HepG2 (cell line): ENCODE data around the gene CIITA. TPM values are rescaled to one million over a fixed set of nuclear protein-coding genes. Genes with fewer than 3 reads are reported as not detected.

ENCODE experiments used
- KDM5A ChIP-seq: fragments of 200-600 bp; sonication (generic); IDR thresholded peaks from 2 replicates; pipeline ENCODE4 v1.7.0; 2018; ENCODE audit warnings: antibody characterized with exemption, mild to moderate bottlenecking, low read length, borderline replicate concordance
- MAFG ChIP-seq: sonication (generic); formaldehyde crosslinking; IDR thresholded peaks from 2 replicates; pipeline ENCODE4 v1.5.1; 2020; ENCODE audit warnings: mild to moderate bottlenecking, missing genetic modification reagents
- MIXL1 ChIP-seq: IDR thresholded peaks from 2 replicates; pipeline ENCODE4 v1.6.1; 2016
- NCOA5 ChIP-seq: sonication (generic); formaldehyde crosslinking; IDR thresholded peaks from 2 replicates; pipeline ENCODE4 v1.4.0; 2020; ENCODE audit warnings: missing genetic modification reagents
- NFE2L1 ChIP-seq: sonication (generic); formaldehyde crosslinking; IDR thresholded peaks from 2 replicates; pipeline ENCODE4 v1.4.0; 2020; ENCODE audit warnings: missing genetic modification reagents, mild to moderate bottlenecking, borderline replicate concordance
- NFYC ChIP-seq: IDR thresholded peaks from 2 replicates; pipeline ENCODE4 v1.6.1; 2016; ENCODE audit warnings: missing genetic modification reagents, missing compliant biosample characterization
- ONECUT2 ChIP-seq: sonication (generic); formaldehyde crosslinking; IDR thresholded peaks from 2 replicates; pipeline ENCODE4 v1.4.0; 2020; ENCODE audit warnings: missing genetic modification reagents
- SP2 ChIP-seq: sonication (generic); formaldehyde crosslinking; IDR thresholded peaks from 2 replicates; pipeline ENCODE4 v1.5.1; 2020; ENCODE audit warnings: mild to moderate bottlenecking, missing genetic modification reagents
- SRSF9 ChIP-seq: fragments of 200-400 bp; formaldehyde crosslinking; IDR thresholded peaks from 2 replicates; pipeline ENCODE4 v1.6.1; 2018; ENCODE audit warnings: borderline replicate concordance, mild to moderate bottlenecking, low read depth, low read length; ENCODE audit not compliant: insufficient read depth, poor library complexity, severe bottlenecking
- ZSCAN21 ChIP-seq: sonication (generic); formaldehyde crosslinking; IDR thresholded peaks from 2 replicates; pipeline ENCODE4 v1.8.0; 2022; ENCODE audit warnings: mild to moderate bottlenecking, missing genetic modification reagents, moderate library complexity, borderline replicate concordance
- ZSCAN9 ChIP-seq: IDR thresholded peaks from 2 replicates; pipeline ENCODE4 v1.6.1; 2016; ENCODE audit warnings: borderline replicate concordance
- polyA plus RNA-seq, 8 experiments: library from polyadenylated mRNA; depleted of rRNA in 3 of 8; stranded (reverse) in 7 of 8; unstranded in 1 of 8; fragments of >200 nt; fragmentation: Illumina TruSeq in 4 of 8; extraction: Trizol in 4 of 8; gene quantifications; 2 replicates each; pipeline versions ENCODE4 v1.2.1 to v1.2.3, GENCODE V29; 2011 to 2016; ENCODE audit warnings: low read depth in 4 of 8, missing spikeins in 1 of 8, mixed read lengths in 1 of 8; ENCODE audit not compliant: insufficient read depth in 1 of 8
- total RNA-seq, 5 experiments: library from RNA; depleted of rRNA; stranded (reverse); fragments of >200 nt; fragmentation: Illumina TruSeq; extraction: Trizol; gene quantifications; 2 replicates each; pipeline ENCODE4 v1.2.3, GENCODE V29; 2016; ENCODE audit warnings: low read depth in 1 of 5
- TF ChIP-seq, protein P1 (sequence below): sonication (generic); formaldehyde crosslinking; IDR thresholded peaks from 2 replicates; pipeline ENCODE4 v1.9.0; 2021; ENCODE audit warnings: missing genetic modification reagents, mild to moderate bottlenecking, borderline replicate concordance
- TF ChIP-seq, protein P2 (sequence below): sonication (generic); formaldehyde crosslinking; IDR thresholded peaks from 2 replicates; pipeline ENCODE4 v1.8.1; 2023; ENCODE audit warnings: mild to moderate bottlenecking, missing genetic modification reagents
- TF ChIP-seq, protein P3 (sequence below): sonication (generic); formaldehyde crosslinking; IDR thresholded peaks from 2 replicates; pipeline ENCODE4 v1.9.0; 2021; ENCODE audit warnings: missing genetic modification reagents, borderline replicate concordance
- TF ChIP-seq, protein P4 (sequence below): sonication (generic); formaldehyde crosslinking; IDR thresholded peaks from 2 replicates; pipeline ENCODE4 v1.5.1; 2020; ENCODE audit warnings: mild to moderate bottlenecking, missing genetic modification reagents, moderate library complexity
- TF ChIP-seq, protein P5 (sequence below): IDR thresholded peaks from 2 replicates; pipeline ENCODE4 v1.6.1; 2012; ENCODE audit warnings: low read depth, low read length, improper control_type of control experiment
- TF ChIP-seq, protein P6 (sequence below): sonication (generic); formaldehyde crosslinking; IDR thresholded peaks from 2 replicates; pipeline ENCODE4 v1.4.0; 2020; ENCODE audit warnings: mild to moderate bottlenecking, missing genetic modification reagents

Gene CIITA
- total and polyA plus RNA-seq, 2 of the 13 experiments (the other 11 are each of a cell fraction or from before 2014, with no cell fraction given): 0.08 to 0.09 TPM

DNA sequence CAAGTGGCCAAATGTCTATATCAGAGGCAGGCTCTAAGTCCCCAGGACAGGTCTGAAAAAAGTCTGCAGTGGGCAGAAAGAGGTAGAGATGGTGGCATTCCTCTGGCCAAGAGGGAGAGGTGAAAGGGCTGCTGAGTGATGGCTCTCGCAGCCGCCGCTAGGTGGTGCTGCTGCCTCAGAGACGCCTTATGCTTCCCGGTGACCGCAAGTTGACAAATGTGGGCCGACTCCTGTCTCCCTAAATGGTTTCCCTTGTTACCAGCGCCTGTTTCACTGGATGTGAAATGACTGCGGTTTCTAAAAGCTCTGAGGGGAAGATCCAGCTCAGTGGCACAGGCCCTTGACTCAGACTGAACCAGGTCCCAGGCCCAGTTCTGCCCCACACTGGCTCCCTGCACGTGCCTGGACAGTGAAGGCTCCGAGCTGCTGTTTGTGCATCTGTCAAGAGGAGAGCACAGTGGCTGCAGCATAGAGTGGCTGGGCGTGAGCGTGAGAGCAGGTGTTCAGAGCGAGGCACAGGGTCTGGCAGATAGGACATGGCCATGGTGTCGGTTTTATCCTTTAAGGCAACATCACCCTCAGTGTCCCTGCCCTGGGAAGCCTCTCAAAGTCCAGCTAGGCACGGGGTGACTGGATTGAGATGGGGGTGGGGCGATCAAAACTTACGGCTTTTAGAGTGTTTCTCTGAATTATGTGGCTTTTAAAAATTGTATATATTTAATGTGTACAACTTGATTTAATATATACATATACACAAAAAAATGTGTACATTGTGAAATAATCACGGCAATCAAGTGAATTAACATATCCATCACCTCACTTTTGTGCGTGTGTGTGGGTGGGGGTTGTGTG is 87.3 kb downstream of the CIITA start (continued):
- peak; percentile 29; the same call in 1 of the 2 replicates for TF ChIP-seq NFE2L1
- no peak for TF ChIP-seq MAFG
- no peak for TF ChIP-seq SP2 (CRISPR knock-in tag)
- TF ChIP-seq KDM5A: no peak
- TF ChIP-seq ONECUT2 (CRISPR knock-in tag): no peak
- no peak for TF ChIP-seq ZSCAN21 (CRISPR knock-in tag)
- no peak for TF ChIP-seq NCOA5 (CRISPR knock-in tag)
- TF ChIP-seq, protein P1, sequence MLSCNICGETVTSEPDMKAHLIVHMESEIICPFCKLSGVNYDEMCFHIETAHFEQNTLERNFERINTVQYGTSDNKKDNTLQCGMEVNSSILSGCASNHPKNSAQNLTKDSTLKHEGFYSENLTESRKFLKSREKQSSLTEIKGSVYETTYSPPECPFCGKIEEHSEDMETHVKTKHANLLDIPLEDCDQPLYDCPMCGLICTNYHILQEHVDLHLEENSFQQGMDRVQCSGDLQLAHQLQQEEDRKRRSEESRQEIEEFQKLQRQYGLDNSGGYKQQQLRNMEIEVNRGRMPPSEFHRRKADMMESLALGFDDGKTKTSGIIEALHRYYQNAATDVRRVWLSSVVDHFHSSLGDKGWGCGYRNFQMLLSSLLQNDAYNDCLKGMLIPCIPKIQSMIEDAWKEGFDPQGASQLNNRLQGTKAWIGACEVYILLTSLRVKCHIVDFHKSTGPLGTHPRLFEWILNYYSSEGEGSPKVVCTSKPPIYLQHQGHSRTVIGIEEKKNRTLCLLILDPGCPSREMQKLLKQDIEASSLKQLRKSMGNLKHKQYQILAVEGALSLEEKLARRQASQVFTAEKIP (CRISPR knock-in tag): no peak
- TF ChIP-seq ZSCAN9: no peak; the same call in 1 of the 2 replicates
- TF ChIP-seq, protein P2, sequence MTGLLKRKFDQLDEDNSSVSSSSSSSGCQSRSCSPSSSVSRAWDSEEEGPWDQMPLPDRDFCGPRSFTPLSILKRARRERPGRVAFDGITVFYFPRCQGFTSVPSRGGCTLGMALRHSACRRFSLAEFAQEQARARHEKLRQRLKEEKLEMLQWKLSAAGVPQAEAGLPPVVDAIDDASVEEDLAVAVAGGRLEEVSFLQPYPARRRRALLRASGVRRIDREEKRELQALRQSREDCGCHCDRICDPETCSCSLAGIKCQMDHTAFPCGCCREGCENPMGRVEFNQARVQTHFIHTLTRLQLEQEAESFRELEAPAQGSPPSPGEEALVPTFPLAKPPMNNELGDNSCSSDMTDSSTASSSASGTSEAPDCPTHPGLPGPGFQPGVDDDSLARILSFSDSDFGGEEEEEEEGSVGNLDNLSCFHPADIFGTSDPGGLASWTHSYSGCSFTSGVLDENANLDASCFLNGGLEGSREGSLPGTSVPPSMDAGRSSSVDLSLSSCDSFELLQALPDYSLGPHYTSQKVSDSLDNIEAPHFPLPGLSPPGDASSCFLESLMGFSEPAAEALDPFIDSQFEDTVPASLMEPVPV (CRISPR knock-in tag): no peak; the same call in 1 of the 2 replicates
- TF ChIP-seq, protein P3, sequence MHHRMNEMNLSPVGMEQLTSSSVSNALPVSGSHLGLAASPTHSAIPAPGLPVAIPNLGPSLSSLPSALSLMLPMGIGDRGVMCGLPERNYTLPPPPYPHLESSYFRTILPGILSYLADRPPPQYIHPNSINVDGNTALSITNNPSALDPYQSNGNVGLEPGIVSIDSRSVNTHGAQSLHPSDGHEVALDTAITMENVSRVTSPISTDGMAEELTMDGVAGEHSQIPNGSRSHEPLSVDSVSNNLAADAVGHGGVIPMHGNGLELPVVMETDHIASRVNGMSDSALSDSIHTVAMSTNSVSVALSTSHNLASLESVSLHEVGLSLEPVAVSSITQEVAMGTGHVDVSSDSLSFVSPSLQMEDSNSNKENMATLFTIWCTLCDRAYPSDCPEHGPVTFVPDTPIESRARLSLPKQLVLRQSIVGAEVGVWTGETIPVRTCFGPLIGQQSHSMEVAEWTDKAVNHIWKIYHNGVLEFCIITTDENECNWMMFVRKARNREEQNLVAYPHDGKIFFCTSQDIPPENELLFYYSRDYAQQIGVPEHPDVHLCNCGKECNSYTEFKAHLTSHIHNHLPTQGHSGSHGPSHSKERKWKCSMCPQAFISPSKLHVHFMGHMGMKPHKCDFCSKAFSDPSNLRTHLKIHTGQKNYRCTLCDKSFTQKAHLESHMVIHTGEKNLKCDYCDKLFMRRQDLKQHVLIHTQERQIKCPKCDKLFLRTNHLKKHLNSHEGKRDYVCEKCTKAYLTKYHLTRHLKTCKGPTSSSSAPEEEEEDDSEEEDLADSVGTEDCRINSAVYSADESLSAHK (CRISPR knock-in tag): no peak
- no peak for TF ChIP-seq SRSF9
- no peak for TF ChIP-seq MIXL1 (CRISPR knock-in tag)
- TF ChIP-seq NFYC (CRISPR knock-in tag): no peak
- TF ChIP-seq, protein P4, sequence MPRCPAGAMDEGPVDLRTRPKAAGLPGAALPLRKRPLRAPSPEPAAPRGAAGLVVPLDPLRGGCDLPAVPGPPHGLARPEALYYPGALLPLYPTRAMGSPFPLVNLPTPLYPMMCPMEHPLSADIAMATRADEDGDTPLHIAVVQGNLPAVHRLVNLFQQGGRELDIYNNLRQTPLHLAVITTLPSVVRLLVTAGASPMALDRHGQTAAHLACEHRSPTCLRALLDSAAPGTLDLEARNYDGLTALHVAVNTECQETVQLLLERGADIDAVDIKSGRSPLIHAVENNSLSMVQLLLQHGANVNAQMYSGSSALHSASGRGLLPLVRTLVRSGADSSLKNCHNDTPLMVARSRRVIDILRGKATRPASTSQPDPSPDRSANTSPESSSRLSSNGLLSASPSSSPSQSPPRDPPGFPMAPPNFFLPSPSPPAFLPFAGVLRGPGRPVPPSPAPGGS (CRISPR knock-in tag): peak; percentile 78; the same call in 1 of the 2 replicates
- TF ChIP-seq, protein P5, sequence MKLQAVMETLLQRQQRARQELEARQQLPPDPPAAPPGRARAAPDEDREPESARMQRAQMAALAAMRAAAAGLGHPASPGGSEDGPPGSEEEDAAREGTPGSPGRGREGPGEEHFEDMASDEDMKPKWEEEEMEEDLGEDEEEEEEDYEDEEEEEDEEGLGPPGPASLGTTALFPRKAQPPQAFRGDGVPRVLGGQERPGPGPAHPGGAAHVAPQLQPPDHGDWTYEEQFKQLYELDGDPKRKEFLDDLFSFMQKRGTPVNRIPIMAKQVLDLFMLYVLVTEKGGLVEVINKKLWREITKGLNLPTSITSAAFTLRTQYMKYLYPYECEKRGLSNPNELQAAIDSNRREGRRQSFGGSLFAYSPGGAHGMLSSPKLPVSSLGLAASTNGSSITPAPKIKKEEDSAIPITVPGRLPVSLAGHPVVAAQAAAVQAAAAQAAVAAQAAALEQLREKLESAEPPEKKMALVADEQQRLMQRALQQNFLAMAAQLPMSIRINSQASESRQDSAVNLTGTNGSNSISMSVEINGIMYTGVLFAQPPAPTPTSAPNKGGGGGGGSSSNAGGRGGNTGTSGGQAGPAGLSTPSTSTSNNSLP: peak; percentile 31; the same call in 1 of the 2 replicates
- TF ChIP-seq, protein P6, sequence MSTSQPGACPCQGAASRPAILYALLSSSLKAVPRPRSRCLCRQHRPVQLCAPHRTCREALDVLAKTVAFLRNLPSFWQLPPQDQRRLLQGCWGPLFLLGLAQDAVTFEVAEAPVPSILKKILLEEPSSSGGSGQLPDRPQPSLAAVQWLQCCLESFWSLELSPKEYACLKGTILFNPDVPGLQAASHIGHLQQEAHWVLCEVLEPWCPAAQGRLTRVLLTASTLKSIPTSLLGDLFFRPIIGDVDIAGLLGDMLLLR: no peak
